OCI-LY7 (cell line): ENCODE measurements around the gene ZNRF3. TPM values are rescaled to one million over a fixed set of nuclear protein-coding genes. Genes with fewer than 3 reads are reported as not detected.

Source experiments
- BruUV-seq: library from RNA; stranded (reverse); fragments of 400-500 nt; replicated peaks from 2 replicates; lab custom pipeline; 2021; lab: Mats Ljungman, UMichigan
- CTCF ChIA-PET: fragments of 300-600 bp; sonication (Branson Sonifier 250); formaldehyde crosslinking; loops from one replicate; lab custom pipeline; 2022; ENCODE audit warnings: antibody characterized with exemption; ENCODE audit not compliant: unreplicated experiment; lab: Charles Lee
- POLR2A ChIA-PET: fragments of 300-600 bp; sonication (Branson Sonifier 250); formaldehyde crosslinking; loops from one replicate; lab custom pipeline; 2022; ENCODE audit warnings: antibody characterized with exemption; lab: Charles Lee
- DNase-seq: peaks from one replicate; pipeline ENCODE4 v3.0.0-alpha.2; 2015; ENCODE audit warnings: low spot score
- H2AFZ ChIP-seq: fragments of 200-600 bp; sonication (generic), shearing (Covaris generic); 2 replicates; pipeline ENCODE4 v1.6.1; 2014; ENCODE audit warnings: mild to moderate bottlenecking, antibody characterized with exemption, low read length, moderate library complexity
- H3K27ac ChIP-seq: fragments of 200-600 bp; sonication (generic); 2 replicates; pipeline ENCODE4 v1.5.1; 2014; ENCODE audit warnings: mixed run types, low read depth, mild to moderate bottlenecking, moderate library complexity, low read length, inconsistent platforms; ENCODE audit not compliant: poor library complexity, severe bottlenecking
- H3K36me3 ChIP-seq: fragments of 200-600 bp; sonication (generic); 2 replicates; pipeline ENCODE4 v1.6.1; 2014; ENCODE audit warnings: mild to moderate bottlenecking, antibody characterized with exemption, low read length, moderate library complexity, mixed read lengths; ENCODE audit not compliant: insufficient read depth
- H3K4me1 ChIP-seq: fragments of 200-600 bp; sonication (generic); 2 replicates; pipeline ENCODE4 v1.5.1; 2014; ENCODE audit warnings: mild to moderate bottlenecking, low read length; ENCODE audit not compliant: insufficient read depth, poor library complexity, severe bottlenecking
- H3K4me2 ChIP-seq: fragments of 200-600 bp; sonication (generic); 2 replicates; pipeline ENCODE4 v1.6.1; 2014; ENCODE audit warnings: mild to moderate bottlenecking, low read length
- H3K4me3 ChIP-seq: fragments of 200-600 bp; sonication (generic); 2 replicates; pipeline ENCODE4 v1.5.1; 2014; ENCODE audit warnings: mild to moderate bottlenecking, low read depth, low read length; ENCODE audit not compliant: poor library complexity, severe bottlenecking
- H3K79me2 ChIP-seq: fragments of 200-600 bp; sonication (generic); 2 replicates; pipeline ENCODE4 v1.6.1; 2016; ENCODE audit warnings: low read depth, mild to moderate bottlenecking, low read length, moderate library complexity, mixed read lengths; ENCODE audit not compliant: insufficient read depth
- H3K9me2 ChIP-seq: fragments of 200-600 bp; sonication (generic); 2 replicates; pipeline ENCODE4 v1.6.1; 2016; ENCODE audit warnings: mild to moderate bottlenecking, low read length, mixed read lengths; ENCODE audit not compliant: insufficient read depth
- H3K9me3 ChIP-seq: fragments of 200-600 bp; sonication (generic); 2 replicates; pipeline ENCODE4 v1.6.1; 2014; ENCODE audit warnings: mild to moderate bottlenecking, mixed run types, low read length, mixed read lengths
- H4K20me1 ChIP-seq: fragments of 200-600 bp; sonication (generic); 2 replicates; pipeline ENCODE4 v1.6.1; 2014; ENCODE audit warnings: mild to moderate bottlenecking, antibody characterized with exemption, low read length, moderate library complexity, mixed read lengths; ENCODE audit not compliant: insufficient read depth
- EZH2phosphoT487 ChIP-seq: fragments of 200-600 bp; sonication (generic); IDR thresholded peaks from 2 replicates; pipeline ENCODE4 v1.6.1; 2018; ENCODE audit warnings: low read depth, borderline replicate concordance, mild to moderate bottlenecking, mixed run types, antibody characterized with exemption, low read length, moderate library complexity, mixed read lengths
- intact Hi-C: fragments of 100-400 bp; cut with micrococcal nuclease; formaldehyde crosslinking; loops from one replicate; pipeline ENCODE4 v1.10.0; 2022; ENCODE audit not compliant: unreplicated experiment
- total RNA-seq, 2 experiments: library from RNA; depleted of rRNA in 1 of 2; stranded (reverse); fragments of >200 nt in 1 of 2; shearing (Covaris generic) in 1 of 2; gene quantifications; 2 replicates each; pipeline ENCODE4 v1.2.3, GENCODE V29; 2014 to 2022
- TF ChIP-seq, protein P1 (sequence below): fragments of 200-600 bp; sonication (generic); conservative IDR thresholded peaks from 2 replicates; pipeline ENCODE4 v1.5.1; 2014; ENCODE audit warnings: mild to moderate bottlenecking, antibody characterized with exemption, low read length, moderate library complexity, mixed read lengths

The ZNRF3 gene
- total RNA-seq, 2 experiments from 2014 or later, result 3.6 to 3.9 TPM

DNA sequence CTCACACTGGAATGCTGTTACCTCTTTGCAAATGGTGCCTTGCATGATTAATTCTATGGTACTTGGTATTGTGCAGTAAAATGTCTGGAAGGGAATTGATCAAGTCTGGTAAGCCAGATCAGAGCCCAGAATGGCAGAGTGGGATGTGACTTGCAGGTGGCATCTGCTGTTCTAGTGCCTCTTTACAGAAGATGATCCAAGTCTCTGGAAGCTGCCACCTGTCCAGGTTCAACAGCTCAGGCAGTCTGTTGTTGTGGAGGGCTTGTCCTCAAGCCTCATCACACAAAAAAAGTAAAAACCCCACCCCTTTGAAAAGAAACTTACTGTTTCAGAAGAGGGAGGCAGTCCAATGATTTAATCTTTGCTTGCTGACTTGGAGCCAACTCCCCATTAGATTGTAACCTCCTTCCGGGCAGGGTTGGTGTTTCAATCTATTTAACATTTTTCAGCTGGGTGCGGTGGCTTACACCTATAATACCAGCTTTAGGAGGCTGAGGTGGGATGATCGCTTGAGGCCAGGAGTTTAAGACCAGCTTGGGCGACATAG lies 17.1 kb downstream of the ZNRF3 start:
- Histone ChIP-seq H2AFZ (no peak overlapping the region), H3K9me2 (no peaks in the 10 kb centered on the region), H3K36me3 (no peaks in the 10 kb centered on the region), H3K27ac (no peak overlapping the region), H3K4me2 (no peak overlapping the region), H3K4me3 (no peak overlapping the region), H3K4me1 (peaks cover 7% of the 10 kb centered on the region), H3K79me2 (no peaks in the 10 kb centered on the region), H3K9me3 (no peaks in the 10 kb centered on the region), H4K20me1 (no peaks in the 10 kb centered on the region)
- no peak for DNase-seq
- ChIA-PET POLR2A (interaction anchor here (0.9 kb wide), 1 partner anchor 9 kb away, joined by 3 read pairs; no protein-coding TSS in a partner anchor), CTCF (no interaction called here)
- intact Hi-C loops, result no loop called here
- TF ChIP-seq, protein P1, sequence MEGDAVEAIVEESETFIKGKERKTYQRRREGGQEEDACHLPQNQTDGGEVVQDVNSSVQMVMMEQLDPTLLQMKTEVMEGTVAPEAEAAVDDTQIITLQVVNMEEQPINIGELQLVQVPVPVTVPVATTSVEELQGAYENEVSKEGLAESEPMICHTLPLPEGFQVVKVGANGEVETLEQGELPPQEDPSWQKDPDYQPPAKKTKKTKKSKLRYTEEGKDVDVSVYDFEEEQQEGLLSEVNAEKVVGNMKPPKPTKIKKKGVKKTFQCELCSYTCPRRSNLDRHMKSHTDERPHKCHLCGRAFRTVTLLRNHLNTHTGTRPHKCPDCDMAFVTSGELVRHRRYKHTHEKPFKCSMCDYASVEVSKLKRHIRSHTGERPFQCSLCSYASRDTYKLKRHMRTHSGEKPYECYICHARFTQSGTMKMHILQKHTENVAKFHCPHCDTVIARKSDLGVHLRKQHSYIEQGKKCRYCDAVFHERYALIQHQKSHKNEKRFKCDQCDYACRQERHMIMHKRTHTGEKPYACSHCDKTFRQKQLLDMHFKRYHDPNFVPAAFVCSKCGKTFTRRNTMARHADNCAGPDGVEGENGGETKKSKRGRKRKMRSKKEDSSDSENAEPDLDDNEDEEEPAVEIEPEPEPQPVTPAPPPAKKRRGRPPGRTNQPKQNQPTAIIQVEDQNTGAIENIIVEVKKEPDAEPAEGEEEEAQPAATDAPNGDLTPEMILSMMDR, result no peak
- TF ChIP-seq EZH2phosphoT487, result no peak
- no TSS peak for BruUV-seq

DNA sequence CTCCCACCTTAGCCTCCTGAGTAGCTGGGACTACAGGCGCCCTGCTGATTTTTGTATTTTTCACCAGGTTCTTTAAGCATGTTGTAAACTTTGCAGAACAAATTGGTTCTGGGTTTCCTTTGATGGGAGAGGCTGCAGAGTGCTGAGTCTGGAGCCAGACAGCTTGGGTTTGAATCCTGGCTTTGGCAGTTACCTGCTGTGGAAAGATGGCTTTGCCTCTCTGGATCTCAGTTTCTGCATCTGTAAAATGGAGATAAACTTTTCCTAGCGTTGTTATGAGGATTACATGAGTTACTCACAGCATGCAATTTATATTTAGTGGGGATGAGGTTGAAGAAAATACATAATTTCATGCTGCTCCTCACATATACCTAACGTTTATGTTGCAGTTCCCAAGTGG lies 19.1 kb downstream of the ZNRF3 start:
- intact Hi-C loops, result no loop called here
- TF ChIP-seq, protein P1, result no peak
- no peak for TF ChIP-seq EZH2phosphoT487
- H3K9me3 ChIP-seq, result no peaks in the 10 kb centered on the region

DNA sequence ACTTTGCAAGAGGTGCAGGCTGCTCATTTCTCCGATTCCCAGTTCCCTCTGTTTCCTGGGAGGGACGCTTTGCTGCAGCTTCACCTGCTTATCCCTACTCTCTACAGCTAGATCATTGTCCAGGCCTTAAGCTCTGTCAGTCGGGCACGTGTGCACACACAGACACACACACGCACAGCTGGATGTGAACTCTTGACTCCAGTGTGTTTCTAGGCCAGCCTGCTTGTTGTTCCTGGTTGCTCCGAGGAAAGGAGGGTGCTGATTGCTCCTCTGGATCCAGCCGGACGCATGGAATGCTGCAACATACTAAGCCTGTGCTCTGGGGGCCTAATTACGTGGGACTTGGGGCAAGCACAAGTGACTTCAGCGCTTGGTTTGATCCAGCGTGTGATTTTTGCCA lies 19.7 kb downstream of the ZNRF3 start:
- POLR2A ChIA-PET, result no interaction called here
- Histone ChIP-seq H3K27ac (no peak overlapping the region), H3K79me2 (no peaks in the 10 kb centered on the region), H3K9me3 (no peaks in the 10 kb centered on the region), H3K9me2 (no peaks in the 10 kb centered on the region), H3K4me1 (peaks cover 7% of the 10 kb centered on the region), H2AFZ (no peak overlapping the region), H4K20me1 (no peaks in the 10 kb centered on the region), H3K4me2 (no peak overlapping the region), H3K4me3 (no peak overlapping the region), H3K36me3 (no peaks in the 10 kb centered on the region)
- BruUV-seq, result no TSS peak
- DNase-seq, result no peak
- TF ChIP-seq, protein P1, result no peak
- TF ChIP-seq EZH2phosphoT487, result no peak
- intact Hi-C loops, result no loop called here
- CTCF ChIA-PET, result no interaction called here

More for the DNA sequence above, 19.1 kb downstream of the ZNRF3 start:
- ChIA-PET POLR2A (interaction anchor here (0.7 kb wide), 1 partner anchor 54 kb away, joined by 4 read pairs; no protein-coding TSS in a partner anchor), CTCF (no interaction called here)
- H4K20me1 ChIP-seq, result no peaks in the 10 kb centered on the region
- H3K4me2 ChIP-seq, result no peak overlapping the region
- no peak overlapping the region for H3K4me3 ChIP-seq
- peaks cover 7% of the 10 kb centered on the region for H3K4me1 ChIP-seq
- H2AFZ ChIP-seq, result no peak overlapping the region
- no peaks in the 10 kb centered on the region for H3K79me2 ChIP-seq
- no peak overlapping the region for H3K27ac ChIP-seq
- no peak for DNase-seq
- BruUV-seq, result no TSS peak
- no peaks in the 10 kb centered on the region for H3K36me3 ChIP-seq
- no peaks in the 10 kb centered on the region for H3K9me2 ChIP-seq
